Liver (tissue), 3 donors: ENCODE data around the gene JMJD1C.

ENCODE experiments used
- EGR1 ChIP-seq, 2 donors: IDR thresholded peaks; 2 replicates each; pipeline ENCODE4 v1.6.1; 2016 to 2018; ENCODE audit warnings: antibody characterized with exemption in 2 of 2, low read depth in 2 of 2
- GABPA ChIP-seq, 2 donors: IDR thresholded peaks in 1 of 2; conservative IDR thresholded peaks in 1 of 2; 2 replicates each; pipeline ENCODE4 v1.6.1; 2016; ENCODE audit warnings: antibody characterized with exemption in 2 of 2, mild to moderate bottlenecking in 1 of 2, moderate library complexity in 1 of 2
- JUND ChIP-seq, 2 donors: IDR thresholded peaks; 2 replicates each; pipeline ENCODE4 v1.6.1; 2016; ENCODE audit warnings: antibody characterized with exemption in 2 of 2
- MAX ChIP-seq: IDR thresholded peaks from 2 replicates; pipeline ENCODE4 v1.6.1; 2016; ENCODE audit warnings: antibody characterized with exemption
- NR2F2 ChIP-seq: IDR thresholded peaks from 2 replicates; pipeline ENCODE4 v1.6.1; 2016; ENCODE audit warnings: antibody characterized with exemption
- RAD21 ChIP-seq, 2 donors: IDR thresholded peaks; 2 replicates each; pipeline ENCODE4 v1.6.1; 2016; ENCODE audit warnings: antibody characterized with exemption in 2 of 2, mild to moderate bottlenecking in 2 of 2
- REST ChIP-seq: IDR thresholded peaks from 2 replicates; pipeline ENCODE4 v1.6.1; 2016; ENCODE audit warnings: antibody characterized with exemption, mild to moderate bottlenecking
- RXRA ChIP-seq, 2 donors: IDR thresholded peaks; 2 replicates each; pipeline ENCODE4 v1.6.1; 2017 to 2018; ENCODE audit warnings: antibody characterized with exemption in 2 of 2, mild to moderate bottlenecking in 1 of 2
- SP1 ChIP-seq: IDR thresholded peaks from 2 replicates; pipeline ENCODE4 v1.6.1; 2018; ENCODE audit warnings: antibody characterized with exemption, mild to moderate bottlenecking
- TAF1 ChIP-seq: conservative IDR thresholded peaks from 2 replicates; pipeline ENCODE4 v1.6.1; 2016; ENCODE audit warnings: antibody characterized with exemption, mild to moderate bottlenecking
- YY1 ChIP-seq: IDR thresholded peaks from 2 replicates; pipeline ENCODE4 v1.6.1; 2016; ENCODE audit warnings: antibody characterized with exemption, mild to moderate bottlenecking
- ZBTB33 ChIP-seq: IDR thresholded peaks from 2 replicates; pipeline ENCODE4 v1.6.1; 2016; ENCODE audit warnings: antibody characterized with exemption
- TF ChIP-seq, protein P1 (sequence below): fragments of 150-350 bp; IDR thresholded peaks from 2 replicates; pipeline ENCODE4 v1.5.1; 2017; ENCODE audit warnings: improper control_type of control experiment, low read depth, low read length; ENCODE audit not compliant: missing input control
- donor health status: healthy.
- donor health status: healthy.

GRCh38 chr10:63436225-63436624, 29.6 kb downstream of the JMJD1C start:
- TF ChIP-seq, protein P1, sequence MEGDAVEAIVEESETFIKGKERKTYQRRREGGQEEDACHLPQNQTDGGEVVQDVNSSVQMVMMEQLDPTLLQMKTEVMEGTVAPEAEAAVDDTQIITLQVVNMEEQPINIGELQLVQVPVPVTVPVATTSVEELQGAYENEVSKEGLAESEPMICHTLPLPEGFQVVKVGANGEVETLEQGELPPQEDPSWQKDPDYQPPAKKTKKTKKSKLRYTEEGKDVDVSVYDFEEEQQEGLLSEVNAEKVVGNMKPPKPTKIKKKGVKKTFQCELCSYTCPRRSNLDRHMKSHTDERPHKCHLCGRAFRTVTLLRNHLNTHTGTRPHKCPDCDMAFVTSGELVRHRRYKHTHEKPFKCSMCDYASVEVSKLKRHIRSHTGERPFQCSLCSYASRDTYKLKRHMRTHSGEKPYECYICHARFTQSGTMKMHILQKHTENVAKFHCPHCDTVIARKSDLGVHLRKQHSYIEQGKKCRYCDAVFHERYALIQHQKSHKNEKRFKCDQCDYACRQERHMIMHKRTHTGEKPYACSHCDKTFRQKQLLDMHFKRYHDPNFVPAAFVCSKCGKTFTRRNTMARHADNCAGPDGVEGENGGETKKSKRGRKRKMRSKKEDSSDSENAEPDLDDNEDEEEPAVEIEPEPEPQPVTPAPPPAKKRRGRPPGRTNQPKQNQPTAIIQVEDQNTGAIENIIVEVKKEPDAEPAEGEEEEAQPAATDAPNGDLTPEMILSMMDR, result no peak
- TF ChIP-seq JUND (IDR thresholded peaks at IDR 0.05), result no peak
- no peak for TF ChIP-seq YY1
- no peak for TF ChIP-seq REST
- TF ChIP-seq RAD21 (IDR thresholded peaks at IDR 0.05), result no peak
- no peak for TF ChIP-seq TAF1
- no peak for TF ChIP-seq NR2F2
- no peak for TF ChIP-seq EGR1 (IDR thresholded peaks at IDR 0.05; ENCODE audit: low read depth in 2 of 2)
- no peak for TF ChIP-seq ZBTB33
- no peak for TF ChIP-seq MAX
- TF ChIP-seq GABPA (IDR thresholded peaks at IDR 0.05 in 1 of 2, conservative IDR thresholded peaks at IDR 0.05 in 1 of 2), result no peak
- TF ChIP-seq RXRA (IDR thresholded peaks at IDR 0.05), result no peak
- TF ChIP-seq SP1, result no peak
